Stimulated activated CD4-positive, alpha-beta T cell treated with anti-CD3 and anti-CD28 coated beads, Interleukin-12 subunit alpha, Interleukin-12 subunit beta, amount 100 ng/mL, for 24 hours (primary cell): ENCODE measurements around the gene XIRP2.
"Not testable (repeated sequence)": the region's sequence is repeated elsewhere in the genome, so short reads cannot be mapped to it uniquely, and the experiment has no call there.

ENCODE experiments used
- DNase-seq, 2 experiments: peaks; one replicate each; pipeline ENCODE4 v3.0.0-alpha.2; 2020; ENCODE audit warnings: low read depth in 2 of 2

Gene XIRP2

GRCh38 chr2:167052825-167053224, 164.5 kb downstream of the XIRP2 start:
- DNase-seq, result no peak

GRCh38 chr2:167054881-167055280, 166.6 kb downstream of the XIRP2 start:
- no peak for DNase-seq

- DNase-seq, result no peak
These were observed 169.2 kb downstream of the XIRP2 start for GRCh38 chr2:167057446-167057845.

- no peak for DNase-seq
These were observed 170.9 kb downstream of the XIRP2 start for GRCh38 chr2:167059173-167059572.

- DNase-seq, result no peak
These were observed 181.6 kb downstream of the XIRP2 start for GRCh38 chr2:167069855-167070254.

GRCh38 chr2:167075708-167076107, 187.4 kb downstream of the XIRP2 start:
- DNase-seq, result not testable (repeated sequence)

- DNase-seq, result not testable (repeated sequence)
These were observed 210.7 kb downstream of the XIRP2 start for GRCh38 chr2:167098931-167099330.

- no peak for DNase-seq
These were observed 212.2 kb downstream of the XIRP2 start for GRCh38 chr2:167100506-167100905.

- no peak for DNase-seq
These were observed 214.9 kb downstream of the XIRP2 start for GRCh38 chr2:167103028-167103756.

- DNase-seq, result no peak
These were observed 215.5 kb downstream of the XIRP2 start for GRCh38 chr2:167103757-167104133.

GRCh38 chr2:167104691-167105090, 216.4 kb downstream of the XIRP2 start:
- DNase-seq, result no peak

- not testable (repeated sequence) for DNase-seq
These were observed 221.4 kb downstream of the XIRP2 start for GRCh38 chr2:167109682-167110081.

GRCh38 chr2:167110345-167110744, 222.1 kb downstream of the XIRP2 start:
- no peak for DNase-seq

- no peak for DNase-seq
These were observed 225.7 kb downstream of the XIRP2 start for GRCh38 chr2:167114018-167114417.

- no peak for DNase-seq
These were observed 227.3 kb downstream of the XIRP2 start for GRCh38 chr2:167115541-167115940.

GRCh38 chr2:167122389-167122788, 234.1 kb downstream of the XIRP2 start:
- DNase-seq, result no peak

GRCh38 chr2:167126165-167126564, 237.9 kb downstream of the XIRP2 start:
- no peak for DNase-seq

GRCh38 chr2:167127135-167127534, 238.9 kb downstream of the XIRP2 start:
- DNase-seq, result no peak

- no peak for DNase-seq
These were observed 239.8 kb downstream of the XIRP2 start for GRCh38 chr2:167128130-167128529.

GRCh38 chr2:167132066-167132465, 243.8 kb downstream of the XIRP2 start:
- DNase-seq, result no peak

- DNase-seq, result no peak
These were observed 244.8 kb downstream of the XIRP2 start for GRCh38 chr2:167132906-167133555.

GRCh38 chr2:167133614-167134013, 245.3 kb downstream of the XIRP2 start:
- DNase-seq, result no peak

GRCh38 chr2:167134381-167135072, 246.2 kb downstream of the XIRP2 start:
- no peak for DNase-seq
